ENCODE results near the gene TOGARAM2.

Gene TOGARAM2

DNA sequence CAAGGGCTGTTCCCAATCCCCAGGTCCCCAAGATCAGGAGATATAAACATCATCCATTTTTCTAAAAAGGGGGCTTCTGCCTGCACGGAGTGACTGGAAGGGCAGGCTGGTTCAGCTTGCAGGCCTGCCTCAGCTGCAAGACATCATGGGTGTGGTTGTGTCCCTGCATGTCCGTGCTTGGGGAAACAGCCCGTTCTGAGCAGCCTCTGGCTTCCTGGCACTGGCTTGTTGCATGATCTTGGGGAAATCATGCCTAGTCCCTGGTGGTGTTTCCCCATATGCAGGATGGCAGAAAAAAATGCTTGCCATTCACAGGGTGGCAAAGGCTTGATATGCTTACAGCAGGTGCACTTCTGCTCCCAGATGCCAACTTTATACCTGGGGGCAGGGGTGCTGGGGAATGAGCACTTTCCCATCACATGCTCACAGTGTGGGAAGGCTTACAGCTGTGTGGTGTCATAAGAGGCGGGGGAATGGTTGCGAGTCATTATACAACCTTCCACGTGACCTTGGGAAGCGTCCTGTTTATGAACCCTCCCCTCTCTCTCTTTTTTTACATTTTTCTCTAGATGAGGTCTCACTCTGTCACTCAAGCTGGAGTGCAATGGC is 86.0 kb downstream of the TOGARAM2 start:
- Histone ChIP-seq H3K9me3 (ENCODE audit: insufficient read depth, low read length) (no peaks in the 10 kb centered on the region), H3K79me2 (ENCODE audit: low read length) (no peaks in the 10 kb centered on the region), H4K20me1 (ENCODE audit: insufficient read depth, low read length) (no peaks in the 10 kb centered on the region), H3K4me1 (ENCODE audit: low read length) (no peaks in the 10 kb centered on the region), H3K9ac (ENCODE audit: low read length) (no peak overlapping the region), H3K4me2 (ENCODE audit: low read length) (no peak overlapping the region), H2AFZ (ENCODE audit: low read depth, low read length) (no peak overlapping the region), H3K27ac (ENCODE audit: low read length) (no peak overlapping the region), H3K4me3 (ENCODE audit: low read length) (no peak overlapping the region), H3K27me3 (ENCODE audit: low read depth, low read length) (0 out of 2 replicates have a peak, but pooled peaks cover 2% of the 10 kb centered on the region), H3K36me3 (replicated peaks; ENCODE audit: low read depth, low read length) (no peaks in the 10 kb centered on the region)
- TF ChIP-seq EZH2phosphoT487 (IDR thresholded peaks at IDR 0.05; ENCODE audit: low read depth), result no peak
- TF ChIP-seq, protein P1, sequence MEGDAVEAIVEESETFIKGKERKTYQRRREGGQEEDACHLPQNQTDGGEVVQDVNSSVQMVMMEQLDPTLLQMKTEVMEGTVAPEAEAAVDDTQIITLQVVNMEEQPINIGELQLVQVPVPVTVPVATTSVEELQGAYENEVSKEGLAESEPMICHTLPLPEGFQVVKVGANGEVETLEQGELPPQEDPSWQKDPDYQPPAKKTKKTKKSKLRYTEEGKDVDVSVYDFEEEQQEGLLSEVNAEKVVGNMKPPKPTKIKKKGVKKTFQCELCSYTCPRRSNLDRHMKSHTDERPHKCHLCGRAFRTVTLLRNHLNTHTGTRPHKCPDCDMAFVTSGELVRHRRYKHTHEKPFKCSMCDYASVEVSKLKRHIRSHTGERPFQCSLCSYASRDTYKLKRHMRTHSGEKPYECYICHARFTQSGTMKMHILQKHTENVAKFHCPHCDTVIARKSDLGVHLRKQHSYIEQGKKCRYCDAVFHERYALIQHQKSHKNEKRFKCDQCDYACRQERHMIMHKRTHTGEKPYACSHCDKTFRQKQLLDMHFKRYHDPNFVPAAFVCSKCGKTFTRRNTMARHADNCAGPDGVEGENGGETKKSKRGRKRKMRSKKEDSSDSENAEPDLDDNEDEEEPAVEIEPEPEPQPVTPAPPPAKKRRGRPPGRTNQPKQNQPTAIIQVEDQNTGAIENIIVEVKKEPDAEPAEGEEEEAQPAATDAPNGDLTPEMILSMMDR (IDR thresholded peaks at IDR 0.05; ENCODE audit: low read depth, low read length), result no peak

DNA sequence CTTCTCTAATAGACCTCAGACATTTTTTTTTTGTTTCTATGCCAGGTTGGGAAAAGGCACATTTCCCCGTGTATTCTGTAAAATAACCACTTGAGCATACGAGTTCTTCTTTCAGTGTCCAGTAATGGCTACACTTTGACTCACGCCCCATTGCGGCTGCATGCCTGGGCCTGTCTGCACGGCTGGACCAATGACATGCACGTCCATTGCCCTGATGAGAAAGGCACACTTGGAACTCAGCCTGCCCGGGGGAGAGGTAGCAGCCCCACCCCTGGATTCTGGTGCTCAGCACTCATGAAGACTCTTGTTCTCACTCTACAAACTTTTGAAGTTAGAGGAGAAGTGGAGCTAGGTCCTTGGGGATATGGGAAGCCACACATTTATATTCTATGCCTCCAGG is 87.4 kb downstream of the TOGARAM2 start:
- Histone ChIP-seq H3K36me3 (replicated peaks; ENCODE audit: low read depth, low read length) (no peaks in the 10 kb centered on the region), H4K20me1 (ENCODE audit: insufficient read depth, low read length) (no peaks in the 10 kb centered on the region), H3K4me3 (ENCODE audit: low read length) (no peak overlapping the region), H3K9me3 (ENCODE audit: insufficient read depth, low read length) (no peaks in the 10 kb centered on the region), H3K27me3 (ENCODE audit: low read depth, low read length) (0 out of 2 replicates have a peak, but pooled peaks cover 2% of the 10 kb centered on the region), H3K4me2 (ENCODE audit: low read length) (no peak overlapping the region), H3K9ac (ENCODE audit: low read length) (no peak overlapping the region), H2AFZ (ENCODE audit: low read depth, low read length) (no peak overlapping the region), H3K4me1 (ENCODE audit: low read length) (no peaks in the 10 kb centered on the region), H3K27ac (ENCODE audit: low read length) (no peak overlapping the region), H3K79me2 (ENCODE audit: low read length) (no peaks in the 10 kb centered on the region)
- TF ChIP-seq EZH2phosphoT487 (IDR thresholded peaks at IDR 0.05; ENCODE audit: low read depth), result no peak
- TF ChIP-seq, protein P1 (IDR thresholded peaks at IDR 0.05; ENCODE audit: low read depth, low read length), result no peak

DNA sequence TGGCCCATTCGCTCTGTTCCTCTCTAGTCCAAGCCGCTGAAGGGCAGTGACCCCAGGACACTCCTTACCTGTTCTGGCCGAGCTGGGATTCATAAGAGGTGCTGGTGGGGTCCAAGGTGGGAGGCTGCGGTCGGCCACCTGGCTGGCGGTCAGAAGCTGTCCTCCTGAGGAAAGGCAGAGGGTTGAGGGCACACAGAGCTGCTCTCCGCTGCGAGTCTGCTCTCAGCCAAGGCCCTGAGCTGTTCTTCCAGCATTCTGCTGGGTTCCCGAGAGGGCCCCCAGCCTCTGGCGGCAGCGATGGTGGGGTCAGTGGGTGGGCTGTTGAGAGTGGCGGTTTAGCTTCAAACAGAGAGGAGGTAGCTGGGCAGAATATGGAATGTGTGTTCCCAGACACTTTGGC is 89.4 kb downstream of the TOGARAM2 start:
- Histone ChIP-seq H4K20me1 (ENCODE audit: insufficient read depth, low read length) (no peaks in the 10 kb centered on the region), H3K9ac (ENCODE audit: low read length) (no peak overlapping the region), H3K9me3 (ENCODE audit: insufficient read depth, low read length) (no peaks in the 10 kb centered on the region), H3K4me2 (ENCODE audit: low read length) (no peak overlapping the region), H3K27ac (ENCODE audit: low read length) (no peak overlapping the region), H2AFZ (ENCODE audit: low read depth, low read length) (no peak overlapping the region), H3K27me3 (ENCODE audit: low read depth, low read length) (0 out of 2 replicates have a peak, but pooled peaks cover 2% of the 10 kb centered on the region), H3K4me3 (ENCODE audit: low read length) (no peak overlapping the region), H3K79me2 (ENCODE audit: low read length) (no peaks in the 10 kb centered on the region), H3K36me3 (replicated peaks; ENCODE audit: low read depth, low read length) (no peaks in the 10 kb centered on the region), H3K4me1 (ENCODE audit: low read length) (peaks cover 7% of the 10 kb centered on the region)
- TF ChIP-seq, protein P1 (IDR thresholded peaks at IDR 0.05; ENCODE audit: low read depth, low read length), result no peak
- no peak for TF ChIP-seq EZH2phosphoT487 (IDR thresholded peaks at IDR 0.05; ENCODE audit: low read depth)

DNA sequence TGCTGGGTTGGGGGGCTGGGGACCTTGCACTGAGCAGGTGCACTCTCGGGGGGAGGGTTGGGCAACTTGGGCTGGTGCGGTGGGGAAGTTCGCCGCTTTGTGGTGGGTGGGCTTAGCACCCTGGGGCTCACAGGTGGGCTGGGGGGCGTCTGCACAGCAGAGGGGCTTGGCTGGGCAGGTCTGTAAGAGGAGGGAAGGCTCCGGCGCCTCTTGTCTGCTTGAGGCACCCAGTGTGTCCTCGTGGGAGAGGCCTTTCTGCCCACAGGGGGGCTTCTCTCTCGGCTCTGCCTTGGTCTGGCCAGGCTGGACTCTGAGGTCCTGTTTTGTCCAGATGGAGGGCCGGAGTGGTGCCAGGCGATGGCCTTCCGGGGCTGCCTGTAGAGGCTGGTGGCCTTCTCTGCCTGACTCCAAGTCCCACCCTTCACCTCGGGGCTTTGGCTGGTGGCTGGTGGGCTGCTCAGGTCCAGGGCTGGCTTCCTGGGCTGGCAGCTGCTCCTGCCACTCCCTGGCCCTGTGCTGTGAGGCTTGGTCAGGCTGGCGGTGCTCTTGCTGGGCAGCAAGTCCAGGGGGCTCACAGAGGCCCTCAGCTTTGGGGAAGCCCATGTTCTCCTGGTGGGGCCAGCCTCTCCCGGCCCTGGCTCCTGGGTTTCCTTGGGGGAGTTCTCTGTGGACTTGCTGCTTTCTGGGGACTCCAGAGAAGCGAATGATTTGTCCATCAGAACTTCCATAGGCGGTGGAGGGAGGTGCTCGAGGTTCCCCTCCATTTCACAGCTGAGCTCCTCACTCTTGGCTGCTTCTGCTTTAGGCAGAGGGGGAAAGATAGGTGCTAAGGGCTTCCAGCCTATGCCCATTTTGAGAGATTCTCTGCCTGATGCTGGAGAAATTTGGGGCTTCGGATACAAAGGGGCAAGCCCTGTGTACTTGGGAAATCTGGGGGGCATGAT is 90.2 kb downstream of the TOGARAM2 start:
- Histone ChIP-seq H3K36me3 (replicated peaks; ENCODE audit: low read depth, low read length) (no peaks in the 10 kb centered on the region), H4K20me1 (ENCODE audit: insufficient read depth, low read length) (no peaks in the 10 kb centered on the region), H3K9ac (ENCODE audit: low read length) (no peak overlapping the region), H3K4me2 (ENCODE audit: low read length) (no peak overlapping the region), H3K27ac (ENCODE audit: low read length) (no peak overlapping the region), H3K9me3 (ENCODE audit: insufficient read depth, low read length) (no peaks in the 10 kb centered on the region), H3K4me3 (ENCODE audit: low read length) (no peak overlapping the region), H3K79me2 (ENCODE audit: low read length) (no peaks in the 10 kb centered on the region), H3K27me3 (ENCODE audit: low read depth, low read length) (0 out of 2 replicates have a peak, but pooled peaks cover 2% of the 10 kb centered on the region), H2AFZ (ENCODE audit: low read depth, low read length) (no peak overlapping the region), H3K4me1 (ENCODE audit: low read length) (peaks cover 7% of the 10 kb centered on the region)
- no peak for TF ChIP-seq EZH2phosphoT487 (IDR thresholded peaks at IDR 0.05; ENCODE audit: low read depth)
- TF ChIP-seq, protein P1 (IDR thresholded peaks at IDR 0.05; ENCODE audit: low read depth, low read length), result no peak

Measured in OCI-LY3 (cell line).